ENCODE data around the gene RAB4B.
"Not testable (repeated sequence)": the region's sequence is repeated elsewhere in the genome, so short reads cannot be mapped to it uniquely, and the experiment has no call there.

The RAB4B gene

GRCh38 chr19:40775632-40776022 lies 2.4 kb upstream of the RAB4B start:
- DNase-seq (ENCODE audit: low read depth in 1 of 2, low spot score in 1 of 2), result no peak
- TF ChIP-seq JUND (IDR thresholded peaks at IDR 0.05; ENCODE audit: low read depth), result no peak
- in situ Hi-C loops (cut with HindIII; ENCODE audit: low pct_unique_long_range_greater_than_20kb, low sequenced_read_pairs), result no loop called here

GRCh38 chr19:40776364-40776763 lies 1.7 kb upstream of the RAB4B start:
- no peak for TF ChIP-seq JUND (IDR thresholded peaks at IDR 0.05; ENCODE audit: low read depth)
- in situ Hi-C loops (cut with HindIII; ENCODE audit: low pct_unique_long_range_greater_than_20kb, low sequenced_read_pairs), result no loop called here
- no peak for DNase-seq (ENCODE audit: low read depth in 1 of 2, low spot score in 1 of 2)

- DNase-seq (ENCODE audit: low read depth in 1 of 2, low spot score in 1 of 2), result peak; percentile 33 to 88
- in situ Hi-C loops (cut with HindIII; ENCODE audit: low pct_unique_long_range_greater_than_20kb, low sequenced_read_pairs), result no loop called here
- TF ChIP-seq JUND (IDR thresholded peaks at IDR 0.05; ENCODE audit: low read depth), result no peak
Measured at GRCh38 chr19:40776932-40777644, 959 bp upstream of the RAB4B start.

- TF ChIP-seq JUND (IDR thresholded peaks at IDR 0.05; ENCODE audit: low read depth), result no peak
- in situ Hi-C loops (cut with HindIII; ENCODE audit: low pct_unique_long_range_greater_than_20kb, low sequenced_read_pairs), result no loop called here
- no peak for DNase-seq (ENCODE audit: low read depth in 1 of 2, low spot score in 1 of 2)
Measured at GRCh38 chr19:40777645-40777936, 456 bp upstream of the RAB4B start.

GRCh38 chr19:40778706-40779284 lies 748 bp downstream of the RAB4B start:
- no peak for TF ChIP-seq JUND (IDR thresholded peaks at IDR 0.05; ENCODE audit: low read depth)
- DNase-seq (ENCODE audit: low read depth in 1 of 2, low spot score in 1 of 2), result no peak
- in situ Hi-C loops (cut with HindIII; ENCODE audit: low pct_unique_long_range_greater_than_20kb, low sequenced_read_pairs), result no loop called here

GRCh38 chr19:40780582-40780981 lies 2.5 kb downstream of the RAB4B start:
- in situ Hi-C loops (cut with HindIII; ENCODE audit: low pct_unique_long_range_greater_than_20kb, low sequenced_read_pairs), result no loop called here
- no peak for DNase-seq (ENCODE audit: low read depth in 1 of 2, low spot score in 1 of 2)
- TF ChIP-seq JUND (IDR thresholded peaks at IDR 0.05; ENCODE audit: low read depth), result no peak

- TF ChIP-seq JUND (IDR thresholded peaks at IDR 0.05; ENCODE audit: low read depth), result no peak
- in situ Hi-C loops (cut with HindIII; ENCODE audit: low pct_unique_long_range_greater_than_20kb, low sequenced_read_pairs), result no loop called here
- DNase-seq (ENCODE audit: low read depth in 1 of 2, low spot score in 1 of 2), result no peak
Measured at GRCh38 chr19:40781140-40781539, 3.1 kb downstream of the RAB4B start.

GRCh38 chr19:40783711-40784110 lies 5.7 kb downstream of the RAB4B start:
- no peak for DNase-seq (ENCODE audit: low read depth in 1 of 2, low spot score in 1 of 2)
- TF ChIP-seq JUND (IDR thresholded peaks at IDR 0.05; ENCODE audit: low read depth), result no peak
- in situ Hi-C loops (cut with HindIII; ENCODE audit: low pct_unique_long_range_greater_than_20kb, low sequenced_read_pairs), result no loop called here

GRCh38 chr19:40784146-40784545 lies 6.1 kb downstream of the RAB4B start:
- in situ Hi-C loops (cut with HindIII; ENCODE audit: low pct_unique_long_range_greater_than_20kb, low sequenced_read_pairs), result not testable (repeated sequence)

GRCh38 chr19:40785526-40785925 lies 7.5 kb downstream of the RAB4B start:
- no peak for TF ChIP-seq JUND (IDR thresholded peaks at IDR 0.05; ENCODE audit: low read depth)
- in situ Hi-C loops (cut with HindIII; ENCODE audit: low pct_unique_long_range_greater_than_20kb, low sequenced_read_pairs), result no loop called here
- DNase-seq (ENCODE audit: low read depth in 1 of 2, low spot score in 1 of 2), result no peak

More at GRCh38 chr19:40784146-40784545, 6.1 kb downstream of the RAB4B start:
- DNase-seq (ENCODE audit: low read depth in 1 of 2, low spot score in 1 of 2), result not testable (repeated sequence)

- no peak for DNase-seq (ENCODE audit: low read depth in 1 of 2, low spot score in 1 of 2)
- in situ Hi-C loops (cut with HindIII; ENCODE audit: low pct_unique_long_range_greater_than_20kb, low sequenced_read_pairs), result no loop called here
- TF ChIP-seq JUND (IDR thresholded peaks at IDR 0.05; ENCODE audit: low read depth), result no peak
Measured at GRCh38 chr19:40786060-40787037, 8.3 kb downstream of the RAB4B start.

GRCh38 chr19:40791349-40791748 lies 13.3 kb downstream of the RAB4B start:
- DNase-seq (ENCODE audit: low read depth in 1 of 2, low spot score in 1 of 2), result no peak
- no peak for TF ChIP-seq JUND (IDR thresholded peaks at IDR 0.05; ENCODE audit: low read depth)
- in situ Hi-C loops (cut with HindIII; ENCODE audit: low pct_unique_long_range_greater_than_20kb, low sequenced_read_pairs), result no loop called here

GRCh38 chr19:40791996-40792395 lies 13.9 kb downstream of the RAB4B start:
- in situ Hi-C loops (cut with HindIII; ENCODE audit: low pct_unique_long_range_greater_than_20kb, low sequenced_read_pairs), result no loop called here
- TF ChIP-seq JUND (IDR thresholded peaks at IDR 0.05; ENCODE audit: low read depth), result no peak

More at GRCh38 chr19:40791996-40792395, 13.9 kb downstream of the RAB4B start:
- no peak for DNase-seq (ENCODE audit: low read depth in 1 of 2, low spot score in 1 of 2)

All from T47D (cell line).